ENCODE data around the gene AP2A1. TPM values are rescaled to one million over a fixed set of nuclear protein-coding genes. Genes with fewer than 3 reads are reported as not detected.

AP2A1 gene
- total and polyA plus RNA-seq, 10 of the 15 experiments (the other 5 are each of a cell fraction or from before 2014, with no cell fraction given) = 0.68 to 78.8 (median 33.8) TPM

- BruUV-seq (replicated peaks) = no TSS peak
- TF ChIP-seq PKNOX1 (IDR thresholded peaks at IDR 0.05) (no peak), GATAD2B (conservative IDR thresholded peaks at IDR 0.05; ENCODE audit: low read depth) (no peak), ELK1 (IDR thresholded peaks at IDR 0.05; ENCODE audit: low read depth, low read length) (no peak), SREBF2 (IDR thresholded peaks at IDR 0.05; ENCODE audit: low read length) (no peak), ZBED1 (IDR thresholded peaks at IDR 0.05; ENCODE audit: borderline replicate concordance) (no peak), MEF2A (IDR thresholded peaks at IDR 0.05; ENCODE audit: insufficient read depth, low read depth, low read length) (no peak), ZBTB11 (CRISPR knock-in tag; IDR thresholded peaks at IDR 0.05) (no peak), CEBPZ (IDR thresholded peaks at IDR 0.05; ENCODE audit: low read depth, low read length) (no peak), BHLHE40 (IDR thresholded peaks at IDR 0.05; ENCODE audit: borderline replicate concordance in 1 of 2, low read depth in 2 of 2, low read length in 1 of 2) (no peak), RELA (IDR thresholded peaks at IDR 0.05; ENCODE audit: borderline replicate concordance, partially characterized antibody) (no peak), ZBTB4 (CRISPR knock-in tag; IDR thresholded peaks at IDR 0.05) (no peak), MTA3 (IDR thresholded peaks at IDR 0.05; ENCODE audit: borderline replicate concordance, low read length) (no peak)
These were observed 14.1 kb downstream of the AP2A1 start for GRCh38 chr19:49780861-49781260.

More at GRCh38 chr19:49780861-49781260, 14.1 kb downstream of the AP2A1 start:
- SMC1A ChIA-PET (ENCODE audit: uncharacterized antibody, unreplicated experiment) = no interaction called here
- 99% methylated on average over 8 of the region's 8 CpGs for WGBS (ENCODE audit: insufficient coverage, insufficient replicate concordance, low lambda C conversion rate, missing lambda C conversion rate)
- POLR2A ChIA-PET = interaction anchor here (0.5 kb wide), 1 partner anchor 84 kb away, joined by 7 read pairs; no protein-coding TSS in a partner anchor
- RAD21 ChIA-PET (ENCODE audit: unreplicated experiment) = no interaction called here
- intact Hi-C loops (cut with micrococcal nuclease; ENCODE audit: unreplicated experiment) = no loop called here
- no peak for FAIRE-seq
- in situ Hi-C loops (cut with MboI) = no loop called here
- CTCF ChIA-PET = no interaction called here
- no peak for DNase-seq (ENCODE audit: low read depth, low spot score)
- no peak for ATAC-seq
- Histone ChIP-seq H3K4me2 (ENCODE audit: control insufficient read depth, insufficient read depth) (no peak overlapping the region), H3K27ac (ENCODE audit: control insufficient read depth, insufficient read depth) (no peak overlapping the region), H3K9me3 (replicated peaks; ENCODE audit: control insufficient read depth, insufficient read depth, low read length) (no peaks in the 10 kb centered on the region; the same call in 2 of the 3 replicates), H3K4me3 (no peak overlapping the region), H3K4me1 (ENCODE audit: control insufficient read depth, insufficient read depth, low read length) (peaks cover 11% of the 10 kb centered on the region), H3K27me3 (replicated peaks in 1 of 2; ENCODE audit: control insufficient read depth in 2 of 2, insufficient read depth in 2 of 2, low read length in 1 of 2) (no peaks in the 10 kb centered on the region), H3K36me3 (ENCODE audit: control insufficient read depth in 2 of 2, insufficient read depth in 2 of 2, low read length in 1 of 2) (peaks cover 3 to 12% of the 10 kb centered on the region in 2 experiments; a peak in 3 of 4 replicates), H4K20me1 (ENCODE audit: control insufficient read depth, insufficient read depth) (no peaks in the 10 kb centered on the region), H2AFZ (ENCODE audit: control insufficient read depth, low read depth, low read length) (no peak overlapping the region), H3K9ac (ENCODE audit: control insufficient read depth, insufficient read depth, low read length) (no peak overlapping the region), H3K79me2 (ENCODE audit: control insufficient read depth, insufficient read depth, low read length) (no peaks in the 10 kb centered on the region; the same call in 1 of the 2 replicates)

Measured in GM12878 (cell line).